Body of pancreas (tissue), 4 donors: ENCODE results near the gene MSI2.

Source experiments
- POLR2A ChIP-seq, 3 donors: fragments of 450-650 bp; IDR thresholded peaks; one replicate each; pipeline ENCODE4 v1.6.1; 2016; ENCODE audit warnings: antibody characterized with exemption in 3 of 3, mild to moderate bottlenecking in 2 of 3
- TF ChIP-seq, protein P1 (sequence below), 7 experiments: fragments of 450-650 bp in 4 of 7; fragments of 200-600 bp in 3 of 7; sonication (generic) in 3 of 7; IDR thresholded peaks; one replicate each; pipeline ENCODE4 v1.5.1; 2016 to 2019; ENCODE audit warnings: antibody characterized with exemption in 7 of 7

DNA sequence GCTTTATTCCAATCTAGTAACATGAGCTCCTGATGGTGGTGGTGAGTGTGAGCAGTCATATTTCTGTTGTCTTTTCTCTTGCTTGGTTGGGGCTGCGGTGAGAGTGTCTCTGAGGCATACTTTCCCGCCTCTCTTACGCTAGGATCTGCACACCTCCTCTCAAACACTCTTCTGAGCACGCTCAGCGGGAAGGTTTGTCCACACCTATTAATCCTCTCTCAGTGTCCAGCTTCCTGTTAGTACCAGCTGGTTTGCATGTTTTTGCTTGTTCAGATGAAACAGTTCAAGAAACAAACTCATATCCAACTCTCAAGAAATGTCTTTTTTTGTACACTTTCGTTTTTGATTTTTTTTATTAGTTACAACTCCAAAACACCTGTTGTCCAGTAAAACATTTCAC is 399.2 kb downstream of the MSI2 start:
- TF ChIP-seq, protein P1, sequence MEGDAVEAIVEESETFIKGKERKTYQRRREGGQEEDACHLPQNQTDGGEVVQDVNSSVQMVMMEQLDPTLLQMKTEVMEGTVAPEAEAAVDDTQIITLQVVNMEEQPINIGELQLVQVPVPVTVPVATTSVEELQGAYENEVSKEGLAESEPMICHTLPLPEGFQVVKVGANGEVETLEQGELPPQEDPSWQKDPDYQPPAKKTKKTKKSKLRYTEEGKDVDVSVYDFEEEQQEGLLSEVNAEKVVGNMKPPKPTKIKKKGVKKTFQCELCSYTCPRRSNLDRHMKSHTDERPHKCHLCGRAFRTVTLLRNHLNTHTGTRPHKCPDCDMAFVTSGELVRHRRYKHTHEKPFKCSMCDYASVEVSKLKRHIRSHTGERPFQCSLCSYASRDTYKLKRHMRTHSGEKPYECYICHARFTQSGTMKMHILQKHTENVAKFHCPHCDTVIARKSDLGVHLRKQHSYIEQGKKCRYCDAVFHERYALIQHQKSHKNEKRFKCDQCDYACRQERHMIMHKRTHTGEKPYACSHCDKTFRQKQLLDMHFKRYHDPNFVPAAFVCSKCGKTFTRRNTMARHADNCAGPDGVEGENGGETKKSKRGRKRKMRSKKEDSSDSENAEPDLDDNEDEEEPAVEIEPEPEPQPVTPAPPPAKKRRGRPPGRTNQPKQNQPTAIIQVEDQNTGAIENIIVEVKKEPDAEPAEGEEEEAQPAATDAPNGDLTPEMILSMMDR (IDR thresholded peaks at IDR 0.05), result no peak
- TF ChIP-seq POLR2A (IDR thresholded peaks at IDR 0.05), result no peak
